ENCODE results near the gene KLHL9.
"Not testable (repeated sequence)": the region's sequence is repeated elsewhere in the genome, so short reads cannot be mapped to it uniquely, and the experiment has no call there.

KLHL9 gene, protein sequence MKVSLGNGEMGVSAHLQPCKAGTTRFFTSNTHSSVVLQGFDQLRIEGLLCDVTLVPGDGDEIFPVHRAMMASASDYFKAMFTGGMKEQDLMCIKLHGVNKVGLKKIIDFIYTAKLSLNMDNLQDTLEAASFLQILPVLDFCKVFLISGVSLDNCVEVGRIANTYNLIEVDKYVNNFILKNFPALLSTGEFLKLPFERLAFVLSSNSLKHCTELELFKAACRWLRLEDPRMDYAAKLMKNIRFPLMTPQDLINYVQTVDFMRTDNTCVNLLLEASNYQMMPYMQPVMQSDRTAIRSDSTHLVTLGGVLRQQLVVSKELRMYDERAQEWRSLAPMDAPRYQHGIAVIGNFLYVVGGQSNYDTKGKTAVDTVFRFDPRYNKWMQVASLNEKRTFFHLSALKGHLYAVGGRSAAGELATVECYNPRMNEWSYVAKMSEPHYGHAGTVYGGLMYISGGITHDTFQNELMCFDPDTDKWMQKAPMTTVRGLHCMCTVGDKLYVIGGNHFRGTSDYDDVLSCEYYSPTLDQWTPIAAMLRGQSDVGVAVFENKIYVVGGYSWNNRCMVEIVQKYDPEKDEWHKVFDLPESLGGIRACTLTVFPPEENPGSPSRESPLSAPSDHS

DNA sequence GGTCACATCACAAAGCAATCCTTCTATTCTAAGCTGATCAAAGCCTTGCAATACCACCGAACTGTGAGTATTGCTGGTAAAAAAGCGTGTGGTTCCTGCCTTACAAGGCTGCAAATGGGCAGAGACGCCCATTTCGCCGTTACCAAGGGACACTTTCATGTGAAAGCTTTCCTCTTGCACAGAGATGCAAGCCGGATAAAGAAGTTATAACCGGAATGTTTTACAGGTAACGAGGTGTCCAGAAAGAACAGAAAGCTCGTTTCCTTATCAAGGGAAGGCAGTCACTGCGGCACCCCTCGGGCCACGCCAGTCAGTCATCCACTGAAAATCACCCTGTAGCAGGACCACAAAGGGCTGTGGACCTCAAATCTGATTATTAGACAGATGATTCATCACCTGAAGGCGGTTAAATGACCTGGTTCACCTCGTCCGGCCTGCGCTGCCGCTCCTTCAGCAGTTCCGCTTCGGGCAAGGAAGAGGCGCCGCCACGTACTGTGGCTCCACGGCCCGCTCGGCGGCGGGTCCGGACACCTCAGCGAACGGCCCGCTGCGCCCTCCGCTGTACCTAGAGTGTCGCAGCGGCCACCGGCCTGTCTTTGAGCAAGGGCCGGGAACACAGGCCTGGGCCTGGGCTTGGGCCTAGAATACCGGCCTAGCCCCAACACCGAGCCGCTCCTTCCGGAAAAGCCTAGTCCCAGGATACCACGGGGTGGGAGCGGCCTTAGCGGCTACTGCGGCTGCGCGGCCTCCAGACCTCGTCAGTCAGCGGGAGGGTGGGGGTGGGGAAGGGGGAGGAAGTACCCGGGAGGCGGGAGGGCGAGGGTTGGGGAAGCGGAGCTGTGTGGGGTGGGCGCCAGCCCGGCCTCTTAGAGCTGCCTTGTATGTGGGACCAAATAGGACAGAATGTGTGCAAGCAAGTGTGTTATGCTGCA, at the start of gene KLHL9:
TSS of gene KLHL9 (minus strand) at position 704 of the 932 bp plus-strand sequence. CDS start at position 159, 545 bp downstream.
- DNase-seq (ENCODE audit: low spot score) = peak; percentile 98

DNA sequence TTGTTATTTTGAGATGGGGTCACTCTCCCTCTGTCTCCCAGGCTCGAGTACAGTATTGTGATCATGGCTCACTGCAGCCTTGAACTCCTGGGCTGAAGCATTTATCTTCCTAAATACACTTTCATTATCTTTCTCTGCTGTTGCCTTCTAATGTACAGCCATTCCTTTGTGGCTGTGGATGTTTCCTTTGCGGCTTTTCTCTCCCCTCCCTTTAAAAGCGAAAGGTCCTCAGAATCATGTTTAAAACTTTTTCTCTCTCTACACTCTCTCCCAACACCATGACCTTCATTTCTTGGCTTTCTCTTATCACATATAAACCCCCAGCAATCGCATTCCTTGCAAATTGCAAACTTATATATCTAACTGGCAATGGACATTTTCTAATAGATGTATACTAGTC, 48.4 kb upstream of the KLHL9 start:
- DNase-seq (ENCODE audit: low spot score) = no peak

DNA sequence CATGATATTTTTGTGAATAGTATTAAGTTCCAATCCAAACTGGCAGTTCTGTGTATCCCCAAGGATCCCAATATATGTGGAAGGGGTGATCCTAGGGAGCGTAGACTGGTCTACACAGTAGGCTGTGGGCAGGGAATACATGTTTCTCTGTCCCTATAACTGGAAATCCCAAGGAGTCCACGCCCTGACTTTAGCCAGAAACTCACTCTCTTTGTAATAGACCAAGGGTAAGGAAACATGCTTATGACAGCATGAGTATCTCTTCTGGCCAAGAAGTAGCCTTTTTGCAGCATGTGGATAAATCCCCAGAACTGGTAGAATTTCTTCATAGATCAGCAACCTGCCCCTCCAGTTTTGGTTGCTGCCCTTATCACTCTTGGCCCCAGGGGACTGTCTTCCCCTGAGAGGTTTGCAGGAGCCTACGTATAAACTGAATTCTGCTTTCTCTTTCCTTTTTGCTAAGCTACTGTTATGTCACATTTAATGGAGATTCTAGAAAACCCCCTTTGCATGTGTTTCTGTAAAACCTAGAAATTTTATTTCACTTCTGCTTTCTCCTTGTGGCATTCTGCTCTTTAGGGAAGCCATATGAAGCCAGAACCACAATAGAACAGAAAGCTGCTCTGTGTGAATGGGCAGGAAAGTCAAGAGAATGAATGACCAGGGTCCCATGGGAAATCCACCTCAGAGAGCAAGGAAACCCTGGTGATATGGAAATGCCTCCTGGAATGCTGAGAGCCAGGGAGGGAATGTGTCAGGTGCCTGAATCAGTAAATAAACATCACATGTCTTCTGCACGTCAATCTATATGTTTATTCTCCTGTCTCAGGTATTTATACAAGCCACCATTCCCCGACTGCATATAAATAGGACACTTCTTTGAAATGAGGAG, 46.5 kb upstream of the KLHL9 start:
- DNase-seq (ENCODE audit: low spot score) = no peak

DNA sequence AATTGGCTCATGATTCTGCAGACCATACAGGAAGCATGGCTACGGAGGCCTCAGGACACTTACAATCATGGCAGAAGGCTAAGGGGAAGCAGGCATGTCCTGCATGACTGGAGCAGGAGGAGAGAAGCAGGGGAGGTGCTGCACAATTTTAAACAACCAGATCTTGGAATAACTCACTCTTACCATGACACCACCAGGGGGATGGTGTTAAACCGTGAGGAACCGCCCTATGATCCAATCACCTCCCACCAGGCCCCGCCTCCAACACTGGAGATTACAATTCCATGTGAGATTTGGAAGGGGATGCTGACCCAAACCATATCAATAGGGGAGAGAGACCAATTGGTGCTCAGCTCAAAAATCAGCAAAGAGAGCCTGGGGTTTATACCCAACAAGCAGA, 36.3 kb upstream of the KLHL9 start:
- not testable (repeated sequence) for DNase-seq (ENCODE audit: low spot score)

DNA sequence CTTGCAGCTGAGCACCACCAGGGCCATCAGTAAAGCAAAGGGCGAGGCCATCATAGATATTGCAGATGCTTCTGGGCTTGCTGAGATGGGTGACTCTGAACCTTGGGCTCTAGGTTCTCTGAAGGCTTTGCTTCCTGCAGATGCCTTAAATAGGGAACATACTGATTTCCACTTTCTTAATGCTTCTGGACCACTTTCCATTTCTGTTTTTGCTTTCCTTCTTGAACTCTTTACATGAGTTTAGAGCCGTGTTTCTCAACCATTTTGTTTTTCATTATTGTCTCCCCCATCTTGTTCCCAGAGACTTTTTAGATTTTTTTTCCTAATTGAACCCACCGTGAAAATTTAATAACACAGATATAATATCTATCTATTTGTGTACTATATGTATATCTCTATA, 32.8 kb upstream of the KLHL9 start, which contains the start of gene IFNA13:
TSS of gene IFNA13 (minus strand) at position 101 of the 400 bp plus-strand sequence. CDS start at position 54, 47 bp downstream.
- no peak for DNase-seq (ENCODE audit: low spot score)

DNA sequence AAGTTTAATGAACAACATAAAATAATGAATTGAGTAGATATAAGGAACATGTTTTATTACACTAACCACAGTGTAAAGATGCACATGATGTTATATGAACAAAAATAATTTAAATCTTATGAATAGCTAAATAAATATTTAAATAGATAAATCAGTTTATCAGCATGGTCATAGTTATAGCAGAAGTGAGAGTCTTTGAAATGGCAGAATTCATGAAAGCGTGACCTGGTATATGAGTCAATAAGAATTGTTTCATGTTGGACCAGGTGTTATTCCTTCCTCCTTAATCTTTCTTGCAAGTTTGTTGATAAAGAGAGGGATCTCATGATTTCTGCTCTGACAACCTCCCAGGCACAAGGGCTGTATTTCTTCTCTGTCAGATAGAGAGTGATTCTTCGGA, 32.0 kb upstream of the KLHL9 start:
- DNase-seq (ENCODE audit: low spot score) = not testable (repeated sequence)

DNA sequence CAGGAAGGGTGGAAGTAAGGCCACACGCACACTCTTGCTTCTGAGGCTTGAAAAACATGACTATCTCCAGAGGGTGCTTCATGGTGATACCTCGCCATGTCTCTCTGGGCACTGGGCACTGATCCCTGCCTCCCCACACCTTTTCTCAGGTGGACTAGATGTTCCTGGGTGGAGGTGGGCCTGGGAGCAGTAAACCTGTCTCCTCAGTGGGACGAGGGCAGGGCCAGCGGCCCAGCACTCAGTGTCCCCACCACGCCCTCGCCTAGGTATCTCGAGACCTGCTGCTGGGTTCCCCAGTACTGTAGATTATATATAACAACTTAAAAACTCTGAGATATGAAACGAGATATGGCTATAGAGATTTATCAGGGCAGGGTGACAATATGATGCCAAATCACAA, 27.1 kb upstream of the KLHL9 start:
- no peak for DNase-seq (ENCODE audit: low spot score)

DNA sequence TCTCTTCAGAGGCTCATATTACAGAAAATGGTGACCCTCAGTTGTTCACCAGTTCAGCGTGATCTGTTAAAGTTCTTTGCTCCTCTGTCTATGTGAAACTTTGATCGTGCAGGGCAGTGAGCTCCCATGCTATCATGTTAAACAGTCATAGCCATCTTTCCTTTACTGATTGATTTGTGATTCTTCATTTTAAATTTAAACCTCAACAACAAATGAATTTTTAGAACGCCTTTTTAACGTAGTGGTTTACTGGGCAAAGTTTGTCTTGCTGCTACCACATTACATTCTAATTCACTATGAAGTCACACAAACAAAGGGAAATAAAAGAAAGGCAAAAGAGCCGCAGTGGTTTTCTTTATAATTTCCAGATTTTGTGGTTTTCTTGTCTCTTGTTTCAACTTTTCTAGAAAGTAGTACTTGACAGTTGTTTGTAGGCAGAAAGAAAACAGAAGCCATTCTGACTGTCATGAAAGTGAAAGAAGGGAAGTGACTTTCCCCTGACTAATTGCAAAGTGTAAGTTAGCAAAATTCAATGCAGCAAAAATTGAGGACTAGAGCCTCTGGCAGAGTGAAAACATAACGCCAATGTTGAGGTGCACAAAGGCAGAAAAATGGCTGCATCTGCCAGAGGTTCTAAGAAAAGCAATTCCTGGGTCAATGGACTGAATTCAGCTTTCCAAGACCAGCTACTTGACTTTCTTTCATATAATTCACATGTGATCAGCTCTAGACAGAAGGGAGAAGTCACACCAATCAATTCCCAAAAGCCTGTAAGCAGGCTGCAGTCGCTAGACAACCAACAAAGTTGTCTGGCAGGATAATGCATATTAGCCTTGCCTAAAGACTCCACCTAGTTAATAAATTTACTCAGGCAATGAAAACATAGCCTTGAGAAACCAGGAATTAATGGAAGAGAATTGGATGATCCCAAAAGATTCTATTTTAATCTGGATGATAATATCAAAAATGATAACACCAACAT, 22.6 kb upstream of the KLHL9 start:
- no peak for DNase-seq (ENCODE audit: low spot score)

DNA sequence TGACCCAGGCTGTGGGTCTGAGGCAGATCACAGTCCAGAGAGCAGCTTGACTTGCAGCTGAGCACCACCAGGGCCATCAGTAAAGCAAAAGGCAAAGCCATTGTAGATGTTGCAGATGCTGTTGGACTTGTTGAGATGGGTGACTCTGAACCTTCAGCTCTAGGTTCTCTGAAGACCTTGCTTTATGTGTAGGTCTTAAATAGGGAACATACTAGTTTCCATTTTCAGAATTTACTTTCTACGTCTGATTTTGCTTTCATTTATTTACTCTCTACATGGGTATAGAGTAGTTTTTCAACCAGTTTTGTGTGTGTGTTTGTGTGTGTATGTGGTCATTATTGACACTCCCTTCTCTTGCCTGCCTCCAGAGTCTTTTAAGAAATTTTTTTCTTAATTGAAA, 15.6 kb upstream of the KLHL9 start, which contains the start of gene IFNA6:
TSS of gene IFNA6 (minus strand) at position 101 of the 400 bp plus-strand sequence. CDS start at position 101, 0 bp downstream.
- DNase-seq (ENCODE audit: low spot score) = no peak

DNA sequence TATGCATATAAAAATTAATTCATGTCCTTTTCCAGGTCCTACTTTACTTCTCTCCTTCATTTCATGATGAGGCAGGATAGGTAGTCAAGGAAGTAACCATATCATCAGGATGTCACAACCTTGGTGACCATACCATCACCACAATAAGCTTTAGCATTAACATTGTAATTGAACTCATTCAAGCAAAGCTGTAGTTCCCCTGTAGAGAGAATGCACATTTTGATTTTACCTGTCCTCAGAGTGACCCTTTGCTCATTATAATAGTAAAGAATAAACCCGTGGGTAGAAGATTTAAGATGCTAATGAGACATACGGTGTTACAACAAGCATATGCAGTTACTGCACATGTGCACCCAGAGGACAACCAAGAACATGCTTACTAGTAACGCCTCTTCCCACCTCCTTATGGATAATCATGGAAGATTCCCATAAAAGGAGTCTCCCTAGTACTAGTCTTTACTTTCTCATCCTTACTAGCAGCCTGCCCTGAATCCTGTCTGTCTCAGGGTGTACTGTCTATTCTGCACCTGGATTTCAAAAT, 13.3 kb upstream of the KLHL9 start:
- no peak for DNase-seq (ENCODE audit: low spot score)

DNA sequence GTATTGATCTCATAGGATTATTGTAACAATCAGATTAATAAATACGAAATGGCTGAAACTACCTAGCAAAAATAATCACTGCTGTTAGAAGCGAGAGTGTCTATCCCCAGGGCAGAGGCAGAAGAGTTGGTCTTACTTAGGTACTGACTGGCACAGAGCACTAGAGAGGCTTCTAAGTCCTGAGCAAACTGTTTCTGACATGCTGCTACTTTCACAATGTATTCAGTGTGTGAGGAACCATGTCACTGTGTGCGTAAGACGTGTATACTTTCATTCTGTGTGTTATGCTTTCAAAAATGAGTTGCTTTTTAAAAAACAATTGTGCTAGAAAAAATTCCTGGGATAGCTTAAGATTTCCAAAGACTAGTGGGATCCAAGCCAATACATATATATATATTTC, 5.5 kb upstream of the KLHL9 start:
- DNase-seq (ENCODE audit: low spot score) = no peak

DNA sequence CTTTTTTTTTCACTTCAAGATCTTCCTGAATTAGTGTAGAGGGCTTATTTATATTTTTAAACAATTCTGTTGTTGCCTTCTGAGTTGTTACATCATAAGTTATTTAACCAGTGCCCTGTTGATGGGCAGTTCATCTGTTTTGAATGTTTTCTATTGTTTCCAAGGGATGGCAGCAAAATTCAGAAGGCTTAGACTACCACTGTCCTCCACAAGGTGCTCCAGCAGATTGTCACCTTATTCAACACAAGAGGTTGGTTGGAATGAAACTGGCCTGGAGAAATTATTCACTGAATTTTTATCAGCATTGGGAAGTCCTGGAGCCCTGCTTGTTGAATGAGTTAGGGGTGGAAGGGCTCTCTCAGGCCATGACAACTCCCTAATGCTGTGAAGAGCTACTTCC, 1.3 kb upstream of the KLHL9 start:
- DNase-seq (ENCODE audit: low spot score) = no peak

DNA sequence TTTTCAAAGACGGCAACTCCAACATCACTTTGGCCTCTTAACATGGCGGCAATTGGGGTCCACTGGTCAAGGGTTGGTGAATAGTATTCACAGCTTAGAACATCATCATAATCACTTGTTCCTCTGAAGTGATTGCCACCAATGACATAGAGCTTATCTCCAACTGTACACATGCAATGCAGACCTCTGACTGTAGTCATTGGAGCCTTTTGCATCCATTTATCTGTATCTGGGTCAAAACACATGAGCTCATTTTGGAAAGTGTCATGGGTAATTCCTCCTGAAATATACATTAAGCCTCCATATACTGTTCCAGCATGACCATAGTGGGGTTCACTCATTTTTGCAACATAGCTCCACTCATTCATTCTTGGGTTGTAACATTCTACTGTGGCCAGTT, 2.0 kb downstream of the KLHL9 start:
- DNase-seq (ENCODE audit: low spot score) = no peak

DNA sequence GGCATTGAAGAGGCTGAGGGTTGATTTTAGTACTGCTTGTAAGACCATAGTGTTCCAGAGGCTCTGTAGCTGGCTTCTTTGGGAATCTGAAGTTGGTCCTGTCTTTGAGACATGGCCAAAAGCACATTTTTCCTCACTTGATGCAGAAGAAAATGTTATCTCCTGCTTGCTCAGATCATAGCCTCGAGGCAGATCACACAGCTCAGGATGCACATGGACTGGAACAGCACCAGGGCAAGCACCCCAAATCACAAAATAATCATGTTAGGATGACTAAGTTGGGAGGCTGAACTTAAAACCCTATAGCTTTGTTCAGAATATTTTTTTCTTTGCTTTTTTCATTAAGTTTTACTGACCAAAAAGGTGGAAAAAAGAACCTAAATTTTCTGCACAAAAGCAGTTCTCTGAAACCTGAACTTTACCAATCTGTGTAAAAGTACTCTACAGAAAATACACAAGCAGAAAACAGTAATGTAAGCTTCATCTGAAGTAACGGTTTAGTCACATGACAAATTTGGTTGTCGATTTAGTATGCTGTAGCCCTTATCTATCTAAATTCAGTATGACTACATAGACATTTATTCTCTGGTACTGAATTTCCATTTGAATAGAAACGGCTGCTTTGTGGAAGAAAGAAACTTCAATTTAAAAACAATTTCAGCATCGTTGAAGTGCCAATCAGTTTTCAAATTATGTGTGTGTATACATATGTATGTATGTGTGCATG, 3.4 kb downstream of the KLHL9 start:
- no peak for DNase-seq (ENCODE audit: low spot score)

DNA sequence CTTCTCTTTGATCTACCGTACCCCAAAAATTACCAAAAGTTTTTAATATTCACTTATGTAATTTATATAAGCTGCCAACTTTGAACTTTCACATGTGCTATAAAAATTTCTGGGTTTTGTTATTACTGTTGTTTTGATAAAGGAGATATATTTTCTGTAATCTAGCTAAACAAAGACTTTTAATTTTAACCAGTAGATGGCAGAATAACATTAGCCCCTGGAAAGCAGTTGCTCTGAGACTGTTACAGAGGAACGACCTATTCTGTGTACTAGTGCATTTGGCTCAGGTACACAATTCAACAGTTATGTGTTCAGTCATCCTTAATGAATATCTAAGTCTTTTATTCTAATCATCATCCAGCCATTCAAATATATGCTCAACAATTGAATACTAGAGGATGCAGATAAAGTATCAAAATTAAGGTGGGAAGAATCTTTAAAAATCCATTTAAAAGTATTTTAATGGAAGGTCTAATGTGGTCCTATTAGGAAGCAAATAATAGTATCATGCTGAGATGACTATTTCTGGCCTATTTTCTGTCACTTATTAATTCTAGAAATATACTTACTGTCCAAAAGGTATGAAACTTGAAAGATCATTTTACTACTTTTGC, 8.6 kb downstream of the KLHL9 start:
- peak; percentile 53 for DNase-seq (ENCODE audit: low spot score)

DNA sequence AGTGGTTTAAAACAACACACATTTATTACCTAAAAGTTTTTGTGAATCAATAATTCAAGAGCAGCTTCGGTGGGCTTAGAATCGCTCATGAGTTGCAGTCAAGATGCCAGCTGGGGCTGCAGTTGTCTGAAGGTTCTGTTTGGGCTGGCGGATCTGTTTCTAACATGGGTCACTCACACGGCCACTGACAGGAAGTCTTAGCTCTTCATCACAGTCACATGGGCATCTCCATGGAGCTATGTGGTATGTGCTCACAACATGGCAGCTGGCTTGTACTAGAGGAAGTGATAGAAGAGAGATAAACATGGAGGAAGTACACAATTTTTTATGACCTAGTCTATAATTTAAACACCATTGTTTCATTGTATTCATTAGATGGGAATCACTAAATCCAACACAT, 11.2 kb downstream of the KLHL9 start:
- no peak for DNase-seq (ENCODE audit: low spot score)

DNA sequence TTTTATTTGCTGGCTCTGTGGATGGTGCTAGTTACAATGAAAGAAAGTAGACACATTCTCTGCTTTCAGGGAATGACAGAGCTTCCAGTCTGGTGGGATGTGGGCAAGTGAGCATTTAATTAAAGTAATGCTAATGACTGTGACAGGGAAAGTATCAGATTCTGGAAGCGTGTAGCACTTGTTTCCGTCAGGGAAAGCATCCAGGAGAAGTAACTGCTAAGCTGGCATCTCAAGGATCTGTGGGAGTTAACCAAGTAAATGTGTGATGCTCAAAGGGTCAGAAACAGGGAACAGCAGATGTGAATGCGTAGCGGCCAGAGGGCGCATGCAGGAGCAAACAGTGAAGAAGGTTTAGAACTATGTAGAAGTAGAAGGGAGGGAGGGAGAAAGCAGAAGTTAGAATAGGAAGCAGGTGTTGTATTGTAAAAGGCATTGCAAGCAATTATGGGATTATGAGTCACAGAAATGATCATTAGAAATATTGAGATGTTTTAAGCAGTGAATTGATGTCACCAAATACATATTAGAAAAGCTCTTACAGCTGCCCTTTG, 12.2 kb downstream of the KLHL9 start:
- DNase-seq (ENCODE audit: low spot score) = no peak

DNA sequence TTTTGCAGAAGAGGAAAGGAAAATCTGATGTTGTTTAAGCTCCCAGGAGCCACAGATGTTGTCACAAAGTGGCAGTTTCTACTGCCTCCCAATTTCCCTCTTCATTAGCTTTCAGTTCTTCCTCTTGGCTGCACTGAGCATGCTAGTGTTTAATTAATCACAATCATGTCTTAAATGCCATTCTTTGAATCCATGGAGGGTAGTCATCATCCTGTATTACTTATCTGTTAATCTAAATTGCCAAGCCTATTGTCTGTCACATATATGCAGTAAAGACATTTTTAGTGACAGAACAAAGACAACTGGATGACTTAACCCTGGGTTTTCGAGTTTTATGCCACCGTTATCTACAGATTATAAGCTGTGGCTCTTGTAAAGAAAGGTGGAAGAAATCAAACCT, 14.7 kb downstream of the KLHL9 start:
- no peak for DNase-seq (ENCODE audit: low spot score)
